GM23248 (cell line): ENCODE results near the gene DPY19L1.

Experiments used
- EZH2 ChIP-seq: fragments of 200-600 bp; sonication (generic); IDR thresholded peaks from 2 replicates; pipeline ENCODE4 v1.6.1; 2018; ENCODE audit warnings: antibody characterized with exemption, mild to moderate bottlenecking; ENCODE audit not compliant: insufficient read depth, poor library complexity, severe bottlenecking
- EZH2phosphoT487 ChIP-seq: fragments of 200-600 bp; sonication (generic); IDR thresholded peaks from 2 replicates; pipeline ENCODE4 v1.6.1; 2018; ENCODE audit warnings: antibody characterized with exemption, moderate library complexity, mild to moderate bottlenecking, low read depth; ENCODE audit not compliant: insufficient read depth

DNA sequence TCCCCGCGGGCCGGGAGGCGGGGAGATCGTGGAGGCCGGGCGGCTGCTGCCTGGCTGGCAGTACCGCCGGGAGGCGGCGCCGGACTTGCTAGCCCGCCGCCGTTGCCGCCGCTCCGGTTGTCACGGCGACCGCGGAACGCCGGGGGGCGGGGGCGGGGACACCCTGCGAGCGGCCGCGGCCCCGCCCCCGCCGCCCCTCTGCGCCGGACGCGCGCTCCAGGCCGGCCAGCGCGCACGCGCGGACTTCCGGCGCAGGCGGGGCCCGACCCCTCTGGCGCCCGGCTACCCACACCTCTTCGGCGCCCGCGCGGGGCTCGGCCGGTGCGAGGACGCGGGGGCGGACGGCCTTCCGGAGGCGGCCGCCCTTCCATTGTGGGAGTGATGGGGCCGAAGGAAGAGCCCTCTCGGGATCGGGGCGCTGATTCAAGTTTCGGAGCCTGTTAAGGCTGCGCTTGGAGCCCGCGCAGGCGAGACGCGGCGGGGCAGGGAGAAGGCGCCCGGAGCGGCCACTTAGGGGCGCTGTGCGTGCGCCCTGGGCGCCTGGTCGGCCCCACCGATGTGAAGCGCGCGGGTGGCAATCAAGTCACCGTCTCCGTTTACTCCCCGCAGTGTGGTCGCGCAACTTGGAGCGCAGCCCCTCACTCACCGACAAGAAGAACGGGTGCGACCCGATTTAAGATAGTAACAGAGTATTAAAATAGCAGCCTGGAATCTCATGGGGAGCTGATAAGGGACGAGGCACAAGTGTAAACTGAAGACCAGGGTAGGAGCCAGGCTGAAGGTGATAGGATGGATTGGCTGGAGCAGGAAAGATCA, 449 bp upstream of the DPY19L1 start:
- TF ChIP-seq EZH2phosphoT487 (no peak), EZH2 (no peak)
